Glutamatergic neuron (in vitro differentiated cells): ENCODE data around the gene RAB18. TPM values are rescaled to one million over a fixed set of nuclear protein-coding genes. Genes with fewer than 3 reads are reported as not detected.
"Not testable (repeated sequence)": the region's sequence is repeated elsewhere in the genome, so short reads cannot be mapped to it uniquely, and the experiment has no call there.

Source experiments
- DNase-seq: peaks from one replicate; pipeline ENCODE4 v3.0.0; 2022
- H3K27ac Mint-ChIP-seq: one replicate; pipeline ENCODE4 v1.8.0; 2020; ENCODE audit warnings: mild to moderate bottlenecking, mixed read lengths, inconsistent platforms; ENCODE audit not compliant: unreplicated experiment
- H3K27me3 Mint-ChIP-seq: one replicate; pipeline ENCODE4 v1.8.0; 2020; ENCODE audit warnings: mild to moderate bottlenecking, moderate library complexity, mixed read lengths, inconsistent platforms; ENCODE audit not compliant: unreplicated experiment
- H3K36me3 Mint-ChIP-seq: one replicate; pipeline ENCODE4 v1.8.0; 2020; ENCODE audit warnings: mild to moderate bottlenecking, mixed read lengths, inconsistent platforms; ENCODE audit not compliant: unreplicated experiment
- H3K4me1 Mint-ChIP-seq: one replicate; pipeline ENCODE4 v1.8.0; 2020; ENCODE audit warnings: mild to moderate bottlenecking, low read depth, mixed read lengths, inconsistent platforms; ENCODE audit not compliant: unreplicated experiment
- H3K4me3 Mint-ChIP-seq: one replicate; pipeline ENCODE4 v1.8.0; 2020; ENCODE audit warnings: mild to moderate bottlenecking, mixed read lengths, inconsistent platforms; ENCODE audit not compliant: unreplicated experiment
- H3K9me3 Mint-ChIP-seq: one replicate; pipeline ENCODE4 v1.8.0; 2020; ENCODE audit warnings: mild to moderate bottlenecking, moderate library complexity, mixed read lengths, inconsistent platforms; ENCODE audit not compliant: unreplicated experiment
- total RNA-seq: library from RNA; stranded (reverse); fragmentation: NEBNext Ultra II Directional; extraction: Animal tissue kit (Norgen Biotek cat#: 25700); gene quantifications from one replicate; pipeline ENCODE4 v1.2.1, GENCODE V29; 2021; ENCODE audit not compliant: unreplicated experiment
- TF ChIP-seq, protein P1 (sequence below): fragments of 200-600 bp; sonication (generic); IDR thresholded peaks from one replicate; pipeline ENCODE4 v1.5.0; 2021; ENCODE audit not compliant: partially characterized antibody, unreplicated experiment

The RAB18 gene
- total RNA-seq, 1 donor from 2014 or later = 166 TPM

DNA sequence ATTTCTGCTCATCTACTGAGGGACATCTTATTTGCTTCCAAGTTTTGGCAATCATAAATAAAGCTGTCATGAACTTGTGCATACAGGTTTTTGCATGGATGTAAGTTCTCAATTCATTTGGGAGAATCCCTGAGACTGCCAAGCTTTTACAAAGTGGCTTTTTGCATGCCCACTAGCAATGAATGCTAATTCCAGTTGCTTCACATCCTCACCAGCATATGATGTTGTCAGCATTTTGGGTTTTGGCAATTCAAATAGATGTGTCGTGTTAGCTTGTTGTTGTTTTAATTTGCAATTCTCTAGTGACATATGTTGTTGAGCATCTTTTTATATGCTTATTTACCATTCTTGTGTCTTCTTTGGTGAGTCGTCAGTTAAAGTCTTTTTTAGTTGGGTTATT, 57.2 kb downstream of the RAB18 start:
- TF ChIP-seq, protein P1, sequence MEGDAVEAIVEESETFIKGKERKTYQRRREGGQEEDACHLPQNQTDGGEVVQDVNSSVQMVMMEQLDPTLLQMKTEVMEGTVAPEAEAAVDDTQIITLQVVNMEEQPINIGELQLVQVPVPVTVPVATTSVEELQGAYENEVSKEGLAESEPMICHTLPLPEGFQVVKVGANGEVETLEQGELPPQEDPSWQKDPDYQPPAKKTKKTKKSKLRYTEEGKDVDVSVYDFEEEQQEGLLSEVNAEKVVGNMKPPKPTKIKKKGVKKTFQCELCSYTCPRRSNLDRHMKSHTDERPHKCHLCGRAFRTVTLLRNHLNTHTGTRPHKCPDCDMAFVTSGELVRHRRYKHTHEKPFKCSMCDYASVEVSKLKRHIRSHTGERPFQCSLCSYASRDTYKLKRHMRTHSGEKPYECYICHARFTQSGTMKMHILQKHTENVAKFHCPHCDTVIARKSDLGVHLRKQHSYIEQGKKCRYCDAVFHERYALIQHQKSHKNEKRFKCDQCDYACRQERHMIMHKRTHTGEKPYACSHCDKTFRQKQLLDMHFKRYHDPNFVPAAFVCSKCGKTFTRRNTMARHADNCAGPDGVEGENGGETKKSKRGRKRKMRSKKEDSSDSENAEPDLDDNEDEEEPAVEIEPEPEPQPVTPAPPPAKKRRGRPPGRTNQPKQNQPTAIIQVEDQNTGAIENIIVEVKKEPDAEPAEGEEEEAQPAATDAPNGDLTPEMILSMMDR = no peak
- no peak for DNase-seq
- Mint-ChIP-seq H3K27ac (no peak overlapping the region), H3K4me3 (no peak overlapping the region), H3K9me3 (peaks cover 6% of the 10 kb centered on the region), H3K4me1 (no peaks in the 10 kb centered on the region), H3K27me3 (peaks cover 5% of the 10 kb centered on the region), H3K36me3 (no peaks in the 10 kb centered on the region)

DNA sequence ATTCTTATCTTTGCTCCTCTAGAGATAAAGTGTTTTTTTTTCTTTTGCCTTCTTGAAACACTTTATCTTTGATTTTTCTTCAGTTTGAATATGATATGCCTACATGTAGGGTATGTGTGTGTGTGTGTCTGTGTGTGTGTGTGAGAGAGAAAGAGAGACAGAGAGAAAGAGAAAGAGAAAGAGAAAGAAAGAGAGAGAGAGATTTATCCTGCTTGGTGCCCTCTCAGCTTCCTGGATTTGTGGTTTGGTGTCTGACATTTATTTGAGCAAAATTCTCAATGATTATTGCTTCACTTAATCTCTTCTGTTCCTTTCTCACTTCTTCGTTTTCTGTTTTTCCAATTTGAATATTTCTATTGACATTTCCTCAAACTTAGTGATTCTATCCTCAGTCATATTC, 60.3 kb downstream of the RAB18 start:
- Mint-ChIP-seq H3K4me3 (no peak overlapping the region), H3K9me3 (no peaks in the 10 kb centered on the region), H3K27me3 (no peaks in the 10 kb centered on the region), H3K4me1 (no peaks in the 10 kb centered on the region), H3K36me3 (no peaks in the 10 kb centered on the region), H3K27ac (no peak overlapping the region)
- TF ChIP-seq, protein P1 = no peak
- no peak for DNase-seq

DNA sequence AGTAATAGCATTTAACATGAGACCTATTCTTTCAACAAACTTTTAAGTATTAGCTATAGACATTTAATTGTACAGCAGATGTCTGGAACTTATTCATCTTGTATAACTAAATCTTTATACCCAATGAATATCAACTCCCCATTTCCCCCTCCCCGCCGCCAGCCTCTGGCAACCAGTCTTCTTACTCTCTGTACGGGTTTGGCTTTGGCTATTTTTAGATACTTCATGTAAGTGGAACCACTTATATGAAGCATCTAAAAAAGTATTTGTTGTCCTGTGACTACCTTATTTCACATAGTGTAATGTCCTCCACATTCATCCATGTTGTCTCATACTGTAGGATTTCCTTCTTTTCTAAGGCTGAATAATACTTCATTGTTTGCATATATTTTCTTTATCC, 60.8 kb downstream of the RAB18 start:
- Mint-ChIP-seq H3K27ac (no peak overlapping the region), H3K4me3 (no peak overlapping the region), H3K9me3 (peaks cover 3% of the 10 kb centered on the region), H3K4me1 (no peaks in the 10 kb centered on the region), H3K36me3 (peaks cover 4% of the 10 kb centered on the region), H3K27me3 (no peaks in the 10 kb centered on the region)
- TF ChIP-seq, protein P1 = no peak
- no peak for DNase-seq

DNA sequence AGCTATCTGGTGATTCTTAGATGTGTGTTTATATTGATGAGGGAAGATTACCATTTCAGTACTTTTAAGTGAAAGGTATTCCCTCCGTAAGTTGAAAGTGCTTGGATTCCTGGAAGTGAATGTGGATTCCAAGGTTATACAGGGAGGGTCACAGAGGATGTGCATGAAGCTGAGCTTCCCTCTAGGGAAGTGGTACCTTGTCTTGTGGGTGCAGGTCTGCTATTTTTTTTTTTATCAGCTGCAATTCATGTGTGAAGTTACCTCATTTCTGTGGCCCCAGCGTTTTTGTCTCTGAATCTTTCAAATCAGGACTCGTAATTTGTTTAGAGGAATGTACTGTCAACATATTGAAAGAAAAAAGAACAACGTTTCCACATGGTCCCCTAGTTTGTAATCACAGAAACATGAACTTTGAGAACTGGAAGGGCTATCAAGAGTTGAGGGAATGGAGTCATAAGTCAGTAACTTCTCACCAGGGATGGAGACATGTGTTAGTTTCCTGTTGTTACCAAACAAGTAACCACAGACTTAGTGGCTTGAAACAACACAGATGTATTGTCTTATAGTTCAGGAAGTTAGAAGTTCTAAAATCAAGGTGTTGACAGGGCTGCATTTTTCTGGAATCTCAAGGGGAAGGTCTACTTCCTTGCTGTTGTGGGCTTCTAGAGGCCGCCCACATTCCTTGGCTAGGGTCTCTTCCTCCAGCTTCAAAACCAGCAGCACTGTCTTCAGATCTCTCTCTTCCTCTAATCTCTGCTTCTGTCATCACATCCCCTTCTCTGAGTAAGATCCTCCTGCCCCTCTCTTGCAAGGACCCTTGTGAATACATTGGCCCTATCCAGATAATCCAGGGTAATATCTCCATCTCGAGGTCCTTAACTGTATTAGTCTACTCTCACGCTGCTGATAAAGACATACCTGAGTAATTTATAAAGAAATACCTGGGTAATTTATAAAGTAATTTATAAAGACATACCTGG, 64.4 kb downstream of the RAB18 start:
- Mint-ChIP-seq H3K27ac (no peak overlapping the region), H3K4me1 (no peaks in the 10 kb centered on the region), H3K9me3 (peaks cover 3% of the 10 kb centered on the region), H3K36me3 (peaks cover 4% of the 10 kb centered on the region), H3K27me3 (no peaks in the 10 kb centered on the region), H3K4me3 (no peak overlapping the region)
- TF ChIP-seq, protein P1 = no peak
- no peak for DNase-seq

DNA sequence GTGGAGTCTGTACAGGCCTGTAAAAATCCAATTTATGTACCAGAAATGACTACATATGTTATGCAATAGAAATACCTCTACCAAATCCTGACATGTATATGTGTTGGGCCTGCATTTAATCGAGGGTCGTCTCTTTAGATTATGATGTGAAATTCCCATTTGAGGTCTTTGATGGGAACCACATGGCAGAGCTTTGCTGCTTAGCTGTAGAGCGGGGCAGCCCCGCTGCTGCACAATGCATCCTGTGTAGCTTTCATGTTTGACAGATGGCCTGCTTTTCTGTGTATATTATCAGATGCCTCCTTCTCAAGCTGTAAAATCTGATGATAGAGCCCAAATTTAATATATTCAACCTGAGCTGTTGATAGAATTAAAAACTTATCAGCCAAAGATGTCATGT, 65.8 kb downstream of the RAB18 start:
- H3K4me1 Mint-ChIP-seq = no peaks in the 10 kb centered on the region
- H3K27ac Mint-ChIP-seq = no peak overlapping the region
- peaks cover 3% of the 10 kb centered on the region for H3K9me3 Mint-ChIP-seq
- H3K36me3 Mint-ChIP-seq = peaks cover 4% of the 10 kb centered on the region
- TF ChIP-seq, protein P1 = no peak
- DNase-seq = no peak
- no peak overlapping the region for H3K4me3 Mint-ChIP-seq
- H3K27me3 Mint-ChIP-seq = no peaks in the 10 kb centered on the region

DNA sequence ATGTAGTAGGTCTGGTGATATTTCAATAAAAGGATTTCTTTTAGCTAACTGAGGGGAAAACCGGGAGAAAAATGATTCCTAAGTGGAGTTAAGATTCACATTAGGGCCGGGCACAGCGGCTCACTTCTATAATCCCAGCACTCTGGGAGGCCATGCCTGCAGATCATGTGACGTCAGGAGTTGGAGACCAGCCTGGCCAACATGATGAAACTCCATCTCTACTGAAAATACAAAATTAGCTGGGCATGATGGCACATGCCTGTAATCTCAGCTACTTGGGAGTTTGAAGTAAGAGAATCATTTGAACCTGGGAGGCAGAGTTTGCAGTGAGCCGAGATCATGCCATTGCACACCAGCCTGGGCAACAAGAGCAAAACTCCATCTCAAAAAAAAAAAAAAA, 72.9 kb downstream of the RAB18 start:
- H3K36me3 Mint-ChIP-seq = not testable (repeated sequence)

More for the DNA sequence above, 72.9 kb downstream of the RAB18 start:
- not testable (repeated sequence) for H3K27me3 Mint-ChIP-seq, H3K4me1 Mint-ChIP-seq, H3K4me3 Mint-ChIP-seq, DNase-seq, H3K27ac Mint-ChIP-seq, H3K9me3 Mint-ChIP-seq
